LoVo (cell line): ENCODE measurements around the gene ADAMTSL4.
"Not testable (repeated sequence)": the region's sequence is repeated elsewhere in the genome, so short reads cannot be mapped to it uniquely, and the experiment has no call there.

Experiments
- DNase-seq: peaks from one replicate; pipeline ENCODE4 v3.0.0-alpha.2; 2016; ENCODE audit warnings: low spot score

The ADAMTSL4 gene

GRCh38 chr1:150555971-150556865, 7.0 kb downstream of the ADAMTSL4 start:
- DNase-seq, result no peak

- DNase-seq, result no peak
Observed at GRCh38 chr1:150557065-150557600, 7.9 kb downstream of the ADAMTSL4 start.

- no peak for DNase-seq
Observed at GRCh38 chr1:150557813-150558212, 8.6 kb downstream of the ADAMTSL4 start.

GRCh38 chr1:150558303-150558704, 9.1 kb downstream of the ADAMTSL4 start:
- no peak for DNase-seq

- no peak for DNase-seq
Observed at GRCh38 chr1:150558761-150559655, 9.8 kb downstream of the ADAMTSL4 start.

- DNase-seq, result no peak
Observed at GRCh38 chr1:150559656-150560010, 10.4 kb downstream of the ADAMTSL4 start.

- DNase-seq, result peak; percentile 63
Observed at GRCh38 chr1:150560011-150560438, 10.8 kb downstream of the ADAMTSL4 start.

- peak; percentile 89 for DNase-seq
Observed at GRCh38 chr1:150560576-150561253, 11.5 kb downstream of the ADAMTSL4 start.

- peak; percentile 97 for DNase-seq
Observed at GRCh38 chr1:150561254-150561973, 12.2 kb downstream of the ADAMTSL4 start.

GRCh38 chr1:150561974-150562445, 12.8 kb downstream of the ADAMTSL4 start:
- peak; percentile 93 for DNase-seq

- no peak for DNase-seq
Observed at GRCh38 chr1:150562446-150563339, 13.5 kb downstream of the ADAMTSL4 start.

GRCh38 chr1:150563340-150564038, 14.3 kb downstream of the ADAMTSL4 start:
- DNase-seq, result no peak

GRCh38 chr1:150564051-150564991, 15.1 kb downstream of the ADAMTSL4 start:
- DNase-seq, result no peak

GRCh38 chr1:150565240-150565991, 16.2 kb downstream of the ADAMTSL4 start:
- DNase-seq, result not testable (repeated sequence)

- no peak for DNase-seq
Observed at GRCh38 chr1:150566589-150567340, 17.6 kb downstream of the ADAMTSL4 start.

- no peak for DNase-seq
Observed at GRCh38 chr1:150567341-150567716, 18.1 kb downstream of the ADAMTSL4 start.
